HG02885 (cell line): ENCODE results near the gene TMPRSS11E.
"Not testable (repeated sequence)": the region's sequence is repeated elsewhere in the genome, so short reads cannot be mapped to it uniquely, and the experiment has no call there.

Source experiments
- ATAC-seq: cut with Tn5 transposase; IDR thresholded peaks from one replicate; pipeline ENCODE4 v1.9.1; 2021; ENCODE audit warnings: mild to moderate bottlenecking; ENCODE audit not compliant: unreplicated experiment, poor library complexity

TMPRSS11E gene, protein sequence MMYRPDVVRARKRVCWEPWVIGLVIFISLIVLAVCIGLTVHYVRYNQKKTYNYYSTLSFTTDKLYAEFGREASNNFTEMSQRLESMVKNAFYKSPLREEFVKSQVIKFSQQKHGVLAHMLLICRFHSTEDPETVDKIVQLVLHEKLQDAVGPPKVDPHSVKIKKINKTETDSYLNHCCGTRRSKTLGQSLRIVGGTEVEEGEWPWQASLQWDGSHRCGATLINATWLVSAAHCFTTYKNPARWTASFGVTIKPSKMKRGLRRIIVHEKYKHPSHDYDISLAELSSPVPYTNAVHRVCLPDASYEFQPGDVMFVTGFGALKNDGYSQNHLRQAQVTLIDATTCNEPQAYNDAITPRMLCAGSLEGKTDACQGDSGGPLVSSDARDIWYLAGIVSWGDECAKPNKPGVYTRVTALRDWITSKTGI

DNA sequence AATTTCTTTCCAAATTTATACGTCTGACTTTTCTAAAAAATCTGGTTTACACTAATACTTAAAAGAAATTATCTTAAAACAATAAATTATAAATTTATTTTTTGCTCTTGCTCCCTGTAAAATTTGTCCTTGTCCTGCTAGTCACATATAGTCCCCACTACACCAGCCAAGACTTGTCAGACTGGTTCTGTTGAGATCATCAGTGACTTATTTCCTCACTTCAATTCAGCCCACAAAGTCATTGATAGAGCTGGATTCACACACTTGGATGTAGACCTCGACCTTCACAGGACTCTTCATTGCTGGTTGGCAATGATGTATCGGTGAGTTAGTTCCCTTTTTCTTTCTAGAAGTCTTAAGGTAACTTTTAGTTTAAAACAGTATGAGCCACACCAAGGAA lies at the start of gene TMPRSS11E:
Gene TMPRSS11E, plus strand, starts transcription at position 263 of the 400 bp plus-strand sequence. Its CDS starts 50 bp downstream, at position 313.
- ATAC-seq = no peak

DNA sequence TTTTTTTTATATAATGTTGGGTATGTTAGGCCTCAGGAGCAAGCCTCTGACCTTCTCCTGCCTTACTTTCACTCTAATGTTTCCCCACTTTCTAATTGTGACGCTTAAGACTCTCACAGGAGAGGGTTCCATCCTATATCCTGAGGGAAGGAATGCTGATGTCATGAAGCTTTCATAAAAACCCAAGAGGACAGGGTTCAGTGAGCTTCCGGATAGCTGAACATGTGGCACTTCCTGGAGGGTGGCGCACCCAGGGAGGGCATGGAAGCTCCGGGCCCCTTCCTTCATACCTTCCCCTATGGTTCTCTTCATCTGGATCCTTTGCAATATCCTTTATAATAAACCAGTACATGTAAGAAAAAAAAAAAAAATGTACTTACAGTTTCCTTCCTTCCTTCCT lies 48.0 kb upstream of the TMPRSS11E start:
- ATAC-seq = no peak

DNA sequence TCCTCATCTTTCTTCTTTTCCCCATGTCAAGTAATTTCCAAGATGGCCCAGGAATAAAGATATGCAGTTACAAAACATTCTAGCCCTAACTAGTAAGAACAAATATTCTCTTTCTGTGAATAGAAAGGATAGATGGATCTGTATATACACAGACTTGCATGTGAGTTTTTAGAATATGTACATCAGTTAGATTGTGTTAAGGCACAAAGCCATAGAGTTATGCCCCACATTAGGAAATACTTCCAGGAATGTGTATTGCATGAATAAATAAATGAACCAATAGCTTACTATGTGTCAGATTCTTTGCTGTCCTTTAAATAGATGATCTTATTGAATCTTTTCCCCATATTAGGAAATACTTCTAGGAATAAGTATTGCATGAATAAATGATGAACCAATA lies 46.0 kb upstream of the TMPRSS11E start:
- no peak for ATAC-seq

DNA sequence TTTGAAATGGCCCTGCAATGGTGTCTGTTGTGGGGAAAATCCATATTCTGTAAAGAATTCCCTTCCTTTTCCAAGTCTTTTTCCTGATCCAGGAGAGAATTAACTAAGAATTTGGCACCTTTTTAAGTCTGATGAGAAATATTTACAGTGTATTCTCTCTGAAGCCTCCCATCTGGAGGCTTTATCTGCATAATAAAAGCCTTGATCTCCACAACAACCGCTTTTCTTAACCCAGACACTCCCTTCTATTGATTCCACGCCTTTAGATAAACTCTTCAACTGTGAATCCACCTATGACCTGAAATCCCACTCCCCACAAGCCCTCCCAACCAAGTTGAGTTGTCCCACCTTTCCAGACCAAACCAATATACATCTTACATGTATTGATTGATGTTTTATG lies 43.1 kb upstream of the TMPRSS11E start:
- no peak for ATAC-seq

DNA sequence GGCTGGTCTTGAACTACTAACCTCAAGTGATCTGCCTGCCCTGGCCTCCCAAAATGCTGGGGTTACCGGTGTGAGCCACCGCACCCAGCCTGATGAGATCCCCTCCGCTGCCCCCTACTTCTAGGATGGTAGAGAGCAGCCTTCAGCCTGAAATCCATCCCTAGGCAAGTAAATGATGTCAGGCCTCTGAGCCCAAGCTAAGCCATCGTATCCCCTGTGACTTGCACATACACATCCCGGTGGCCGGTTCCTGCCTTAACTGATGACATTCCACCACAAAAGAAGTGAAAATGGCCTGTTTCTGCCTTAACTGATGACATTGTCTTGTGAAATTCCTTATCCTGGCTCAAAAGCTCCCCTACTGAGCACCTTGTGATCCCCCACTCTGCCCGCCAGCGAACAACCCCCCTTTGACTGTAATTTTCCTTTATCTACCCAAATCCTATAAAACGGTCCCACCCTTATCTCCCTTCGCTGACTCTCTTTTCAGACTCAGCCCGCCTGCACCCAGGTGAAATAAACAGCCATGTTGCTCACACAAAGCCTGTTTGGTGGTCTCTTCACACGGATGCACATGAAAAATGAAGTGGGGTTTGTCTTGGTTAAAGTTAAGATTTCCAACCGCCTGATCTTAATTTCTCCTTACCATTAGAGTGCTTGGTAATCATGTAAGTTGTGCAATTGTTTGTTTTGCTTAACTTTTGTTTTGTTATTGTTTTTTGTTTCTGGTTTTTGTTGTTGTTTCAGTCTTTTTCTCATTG lies 41.4 kb upstream of the TMPRSS11E start:
- ATAC-seq = not testable (repeated sequence)

DNA sequence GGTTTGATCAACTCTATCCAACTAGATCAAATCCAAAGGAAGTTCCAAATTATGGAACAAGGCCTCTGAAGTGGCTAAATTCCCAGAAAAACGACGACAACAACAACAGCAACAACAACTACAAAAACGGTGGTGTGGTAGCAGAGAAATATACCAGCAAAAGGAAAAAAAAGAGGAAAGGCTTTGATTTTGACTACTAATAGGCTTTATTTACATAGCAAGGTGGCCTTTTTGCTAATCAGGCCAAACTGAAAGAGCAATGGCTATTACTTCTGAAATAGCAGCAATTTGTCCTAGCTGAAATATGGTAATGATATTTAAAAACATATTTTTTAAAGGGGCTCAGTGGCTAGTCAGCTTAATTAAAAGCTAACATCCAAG lies 40.8 kb upstream of the TMPRSS11E start:
- no peak for ATAC-seq

DNA sequence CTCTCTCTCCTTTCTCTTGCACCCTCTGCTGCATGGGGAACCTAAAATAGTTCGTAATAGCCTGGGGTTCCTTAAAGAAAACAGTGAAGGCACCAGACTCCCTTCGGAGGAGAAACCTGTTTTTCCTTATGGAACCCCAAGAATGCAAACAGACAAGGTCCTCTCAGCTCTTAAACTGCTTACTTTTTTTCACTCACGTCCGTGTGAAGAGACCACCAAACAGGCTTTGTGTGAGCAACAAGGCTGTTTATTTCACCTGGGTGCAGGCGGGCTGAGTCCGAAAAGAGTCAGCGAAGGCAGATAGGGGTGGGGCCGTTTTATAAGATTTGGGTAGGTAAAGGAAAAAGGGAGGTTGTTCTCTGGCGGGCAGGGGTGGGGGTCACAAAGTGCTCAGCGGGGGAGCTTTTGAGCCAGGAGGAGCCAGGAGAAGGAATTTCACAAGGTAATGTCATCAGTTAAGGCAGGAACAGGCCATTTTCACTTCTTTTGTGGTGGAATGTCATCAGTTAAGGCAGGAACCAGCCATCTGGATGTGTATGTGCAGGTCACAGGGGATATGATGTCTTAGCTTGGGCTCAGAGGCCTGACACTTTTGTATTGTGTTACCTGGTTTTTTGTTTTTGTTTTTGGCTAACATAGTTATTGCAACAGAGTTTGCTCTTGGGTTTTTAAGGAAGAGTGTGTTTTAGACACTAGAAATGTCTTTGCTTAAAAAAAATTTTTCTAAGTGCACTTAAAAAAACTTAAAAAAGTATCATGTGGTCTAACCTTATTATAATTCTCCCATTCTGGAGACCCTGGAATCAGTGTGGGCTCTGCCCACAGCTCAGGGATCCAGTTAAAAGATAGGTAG lies 40.0 kb upstream of the TMPRSS11E start:
- not testable (repeated sequence) for ATAC-seq

DNA sequence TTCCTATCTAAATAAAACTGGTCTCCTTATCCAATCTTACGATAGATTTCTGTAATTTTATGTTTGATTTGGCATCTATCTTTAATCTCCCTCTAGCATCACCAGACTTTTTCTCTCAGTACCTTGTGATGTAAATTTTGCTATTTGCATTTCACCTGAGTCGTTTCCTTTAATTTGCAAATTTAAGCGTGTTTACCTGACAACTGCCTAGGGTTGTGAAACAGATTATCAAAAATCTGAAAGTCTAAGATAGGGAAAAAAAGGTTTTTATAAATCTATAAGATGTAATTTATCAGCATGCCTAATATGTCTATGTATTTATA lies 39.4 kb upstream of the TMPRSS11E start:
- no peak for ATAC-seq

DNA sequence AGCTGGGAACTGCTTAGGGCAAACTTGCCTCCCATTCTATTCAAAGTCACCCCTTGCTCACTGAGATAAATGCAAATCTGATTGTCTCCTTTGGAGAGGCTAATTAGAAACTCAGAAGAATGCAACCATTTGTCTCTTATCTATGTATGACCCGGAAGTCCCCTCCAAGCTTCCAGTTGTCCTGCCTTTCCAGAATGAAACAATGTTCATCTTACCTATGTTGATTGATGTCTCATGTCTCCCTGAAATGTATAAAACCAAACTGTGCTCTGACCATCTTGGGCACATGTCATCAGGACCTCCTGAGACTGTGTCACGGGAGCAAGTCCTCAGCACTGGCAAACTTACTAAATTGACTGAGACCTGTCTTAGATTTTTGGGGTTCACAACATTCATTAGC lies 37.1 kb upstream of the TMPRSS11E start:
- ATAC-seq = no peak

DNA sequence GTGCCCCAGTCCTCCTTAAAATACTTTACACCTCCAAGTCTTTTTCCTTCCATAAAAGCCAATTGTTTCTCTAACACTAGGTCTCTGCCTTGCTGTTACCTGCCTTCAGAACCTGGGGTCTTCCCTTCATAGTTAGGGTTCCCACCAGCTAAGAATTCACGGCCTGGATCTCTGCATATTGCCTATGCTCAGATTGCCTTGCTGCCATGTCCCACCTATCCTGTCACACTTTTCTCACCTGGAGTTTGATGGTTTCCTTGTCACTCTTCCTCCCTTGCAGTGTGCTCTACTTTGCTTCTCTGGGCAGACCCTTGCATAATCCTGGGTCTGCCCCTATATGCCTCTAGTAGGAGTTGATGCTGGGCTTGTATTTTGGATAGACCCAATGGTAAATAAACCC lies 36.6 kb upstream of the TMPRSS11E start:
- no peak for ATAC-seq

DNA sequence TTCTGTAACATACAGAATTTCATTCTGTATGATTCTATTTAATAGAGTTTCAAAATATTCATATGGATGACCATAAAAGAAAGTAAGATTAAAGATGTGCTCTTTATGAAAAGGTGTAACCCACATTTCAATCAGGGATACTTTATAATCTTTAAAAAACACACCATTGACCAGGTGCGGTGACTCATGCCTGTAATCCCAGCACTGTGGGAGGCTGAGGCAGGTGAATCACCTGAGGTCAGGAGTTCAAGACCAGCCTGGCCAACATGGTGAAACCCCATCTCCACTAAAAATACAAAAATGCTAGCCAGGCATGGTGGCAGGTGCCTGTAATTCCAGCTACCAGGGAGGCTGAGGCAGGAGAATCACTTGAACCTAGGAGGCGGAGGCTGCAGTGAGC lies 35.2 kb upstream of the TMPRSS11E start:
- ATAC-seq = not testable (repeated sequence)

DNA sequence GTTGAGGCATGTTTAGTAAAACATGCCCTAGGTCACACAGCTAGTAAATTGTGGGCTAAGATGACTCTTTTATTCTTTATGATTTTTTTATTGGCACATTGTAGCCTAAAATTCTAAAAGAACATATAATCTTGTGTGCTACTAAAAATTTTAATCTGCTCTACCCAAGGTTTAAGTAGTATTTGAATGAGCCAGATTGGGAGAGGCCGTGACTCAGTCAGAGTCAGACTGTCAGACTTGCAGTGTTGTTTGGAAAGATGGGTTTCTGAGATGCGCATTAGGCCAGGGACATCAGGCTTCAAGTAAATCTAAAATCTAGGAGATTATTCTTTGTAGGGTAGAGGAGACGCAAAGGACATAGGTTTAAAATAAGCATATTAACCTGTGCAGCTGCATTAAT lies 30.7 kb upstream of the TMPRSS11E start:
- ATAC-seq = no peak

DNA sequence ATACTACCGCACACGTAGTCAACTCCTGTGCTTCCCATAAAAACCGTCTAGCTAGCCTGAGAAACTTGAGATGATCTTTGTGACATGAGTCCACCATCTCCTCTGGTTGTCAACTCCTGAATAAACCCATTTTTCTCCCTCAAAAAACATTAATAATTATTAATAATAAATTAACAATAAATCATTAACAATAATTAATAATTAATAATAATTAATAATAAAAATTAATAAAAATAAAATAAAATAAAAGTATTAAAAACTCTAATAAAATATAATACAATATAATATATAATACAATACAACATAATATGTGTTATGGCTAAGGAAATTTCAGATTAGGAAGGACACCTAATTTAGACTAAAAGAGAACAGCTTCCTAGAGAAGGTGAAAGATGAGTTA lies 20.7 kb upstream of the TMPRSS11E start:
- no peak for ATAC-seq

DNA sequence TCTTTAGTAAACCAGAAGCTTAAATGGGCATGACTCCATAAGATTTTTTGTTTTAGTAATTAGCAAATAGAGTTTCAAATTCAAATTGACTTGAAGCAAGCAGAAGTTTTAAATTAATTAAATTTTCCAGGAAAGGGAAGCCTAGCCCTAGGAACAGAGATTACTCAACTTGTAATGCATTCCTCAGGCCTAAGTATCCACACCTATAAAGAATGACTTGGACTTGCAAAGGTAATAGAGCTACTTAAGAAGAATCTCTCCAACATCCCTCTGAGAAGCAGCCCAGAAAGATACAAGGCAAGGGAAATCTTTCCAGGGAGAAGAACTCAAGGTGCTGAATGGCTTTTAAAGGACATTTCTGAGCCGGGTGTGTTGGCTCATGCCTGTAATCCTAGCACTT lies 16.9 kb upstream of the TMPRSS11E start:
- no peak for ATAC-seq

DNA sequence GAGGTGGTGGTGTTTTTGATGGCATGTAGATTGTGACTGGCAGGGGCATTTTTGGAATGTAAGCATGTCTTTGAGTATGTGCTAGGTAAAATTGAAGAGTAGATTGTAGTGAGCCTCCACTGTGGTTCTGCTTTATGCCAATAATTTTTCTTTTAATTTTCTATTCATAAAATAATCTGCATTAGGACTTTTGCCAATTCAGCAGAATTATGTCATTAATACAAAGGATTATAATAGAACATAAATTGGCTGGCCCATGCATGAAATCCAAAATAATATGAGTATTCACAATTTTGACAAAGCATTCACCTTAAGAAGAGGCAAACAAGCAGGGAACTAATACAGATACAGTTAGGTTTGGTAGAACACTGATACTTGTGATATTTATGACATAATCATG lies 14.9 kb upstream of the TMPRSS11E start:
- ATAC-seq = no peak

DNA sequence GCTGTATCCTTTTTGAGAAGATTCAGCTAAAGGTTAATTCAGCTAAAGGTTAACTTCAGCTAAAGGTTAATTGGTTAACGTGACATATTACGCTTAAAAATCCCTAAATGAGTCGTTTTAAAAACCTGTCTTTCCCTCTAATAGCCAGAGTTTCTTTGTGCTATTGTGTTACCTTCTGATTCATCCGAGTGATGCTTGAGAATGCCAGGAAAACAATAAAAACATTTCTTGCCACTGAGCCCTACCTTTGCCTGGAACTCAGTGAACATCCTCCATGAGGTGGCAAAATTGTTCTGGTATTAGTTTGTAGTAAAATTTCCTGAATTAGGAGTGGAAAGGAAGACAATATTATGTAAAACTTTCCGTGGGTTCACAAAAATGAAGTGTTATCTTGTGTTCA lies 13.7 kb upstream of the TMPRSS11E start:
- ATAC-seq = no peak

DNA sequence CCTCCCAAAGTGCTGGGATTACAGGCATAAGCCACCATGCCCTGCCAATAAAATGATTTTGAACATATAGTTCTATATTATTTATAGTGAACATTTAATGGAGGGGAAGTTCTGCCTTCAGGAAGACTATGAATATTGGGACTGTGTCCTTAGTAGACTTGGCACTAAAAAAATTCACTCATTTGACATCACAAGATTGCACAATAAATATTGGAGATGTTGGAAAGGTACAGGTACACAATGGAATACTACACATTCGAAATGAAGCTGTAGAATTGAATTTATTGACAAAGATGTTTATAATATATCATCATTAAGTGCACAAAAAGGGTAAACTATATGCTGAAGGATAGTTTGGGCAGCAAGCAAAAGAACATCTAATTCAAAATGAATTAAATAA lies 13.0 kb upstream of the TMPRSS11E start:
- ATAC-seq = no peak

DNA sequence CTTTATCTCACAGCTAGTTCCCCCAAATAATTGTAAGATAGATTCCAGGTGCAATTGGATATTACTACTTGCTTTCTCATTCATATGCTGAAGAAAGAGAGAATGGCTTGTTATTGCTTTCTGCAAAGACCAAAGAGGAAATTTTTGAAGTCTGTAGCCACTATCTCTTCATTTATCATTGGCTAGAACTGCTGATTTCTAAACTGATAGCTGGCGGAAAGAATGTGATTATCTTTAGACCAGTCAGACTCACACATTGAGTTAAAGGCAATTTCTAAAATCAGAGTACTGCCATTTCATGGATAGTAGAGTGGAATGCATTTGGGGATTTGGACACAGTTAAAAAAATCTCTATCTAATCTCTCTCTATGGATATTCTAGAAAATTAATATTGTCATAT lies 12.4 kb upstream of the TMPRSS11E start:
- ATAC-seq = no peak

DNA sequence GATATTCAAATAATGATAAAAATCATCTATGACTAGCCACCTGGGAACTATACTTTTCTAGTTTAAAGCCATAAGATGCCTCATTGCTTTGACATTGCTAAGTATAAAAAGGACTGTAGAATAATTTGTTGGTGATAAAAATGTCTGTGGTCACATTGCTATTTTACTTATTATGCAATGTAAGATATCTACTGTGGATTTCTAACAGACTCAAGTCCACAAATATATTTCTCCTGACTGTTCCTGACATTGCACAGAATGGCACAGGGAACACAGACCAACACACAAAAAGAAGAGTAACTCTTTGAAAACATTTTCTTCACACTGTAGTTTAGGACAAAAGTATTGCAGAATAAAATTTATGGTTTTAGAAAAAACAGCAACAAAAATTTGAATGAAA lies 2.2 kb upstream of the TMPRSS11E start:
- ATAC-seq = no peak

DNA sequence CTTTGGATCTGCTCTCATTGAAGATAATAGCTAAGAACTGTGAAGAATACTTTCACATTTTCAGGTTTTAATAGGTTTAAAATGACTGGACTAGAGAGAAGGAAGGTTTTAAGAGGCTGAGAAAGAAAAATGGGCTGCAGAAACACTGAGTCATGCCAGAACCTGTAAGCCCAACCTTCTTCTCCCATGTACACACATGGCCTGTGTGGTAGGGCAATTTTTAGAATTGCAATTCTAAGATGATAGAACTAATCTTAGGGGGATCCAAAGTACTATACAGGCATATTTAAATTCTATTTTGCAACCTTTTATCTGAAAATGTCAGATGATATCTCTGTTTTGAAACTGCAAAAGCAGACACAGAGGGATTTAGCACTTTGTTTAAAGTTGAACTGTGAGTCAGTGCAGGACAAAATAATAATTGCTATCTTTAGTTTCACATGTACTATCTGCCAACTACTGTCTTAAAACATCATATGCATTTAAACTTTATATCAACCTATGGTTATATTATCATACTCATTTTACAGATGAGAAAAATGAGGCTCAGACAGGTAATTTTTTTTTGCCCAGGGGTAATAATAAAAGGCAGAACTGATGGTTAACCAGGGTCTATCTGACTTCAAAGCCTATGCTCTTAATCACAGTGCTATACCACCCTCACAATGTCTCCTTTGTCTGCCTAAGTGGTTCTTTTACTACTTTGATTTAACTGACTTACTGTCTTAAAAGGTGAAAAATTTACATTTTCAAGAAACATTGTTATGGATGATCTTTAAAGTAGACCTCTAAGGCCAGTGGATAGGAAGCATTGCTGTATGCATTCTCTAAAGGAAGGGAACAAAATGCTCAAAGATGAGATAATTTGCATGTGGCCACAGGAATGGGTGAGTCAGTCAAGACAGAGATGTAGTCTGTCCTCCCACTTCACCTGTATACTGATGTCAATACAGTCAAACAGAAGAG lies 4.3 kb downstream of the TMPRSS11E start:
- ATAC-seq = peak; percentile 87
